Activated CD4-positive, alpha-beta T cell treated with anti-CD3 and anti-CD28 coated beads, Interleukin-2, amount 50 U/mL, for 16 hours (primary cell): ENCODE data around the gene LHFPL2.

Experiments
- DNase-seq: peaks from one replicate; pipeline ENCODE4 v3.0.0-alpha.2; 2020

Gene LHFPL2

DNA sequence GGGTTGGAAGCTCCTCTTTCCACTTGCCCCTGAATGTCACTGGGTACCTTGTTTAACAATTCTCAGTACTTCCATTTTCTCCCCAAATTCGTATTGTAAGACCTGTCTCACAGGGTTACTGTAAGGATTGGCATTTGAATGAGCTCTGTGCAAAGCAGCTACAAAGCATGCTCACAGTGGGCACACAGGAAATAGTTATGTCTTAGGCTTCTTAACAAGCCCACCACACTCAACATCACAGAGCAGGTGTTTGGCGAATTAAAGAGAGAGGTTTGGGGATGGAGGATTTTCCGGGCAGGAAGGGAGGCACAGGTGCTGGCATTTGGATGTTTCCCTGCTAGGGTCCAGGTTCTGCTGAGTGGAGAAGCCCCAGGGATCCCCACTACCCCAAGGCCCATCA lies 17.0 kb upstream of the LHFPL2 start:
- DNase-seq, result no peak

DNA sequence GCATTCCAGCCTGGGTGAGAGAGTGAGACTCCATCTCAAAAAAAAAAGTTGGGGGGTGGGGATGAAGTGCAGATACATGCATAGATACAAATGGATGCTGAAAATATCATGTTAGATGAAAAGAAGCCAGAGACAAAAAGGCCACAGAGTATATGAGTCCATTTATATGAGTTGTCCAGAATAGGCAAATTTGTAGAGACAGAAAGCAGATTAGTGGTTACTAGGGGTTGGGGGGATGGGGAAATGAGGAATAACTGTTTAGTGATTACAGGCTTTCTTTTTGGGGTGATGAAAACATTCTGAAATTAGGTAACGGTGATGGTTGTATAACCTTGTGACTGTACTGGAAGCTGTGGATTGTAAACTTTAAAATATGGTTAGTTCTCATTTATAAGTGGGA lies 13.8 kb upstream of the LHFPL2 start:
- no peak for DNase-seq

DNA sequence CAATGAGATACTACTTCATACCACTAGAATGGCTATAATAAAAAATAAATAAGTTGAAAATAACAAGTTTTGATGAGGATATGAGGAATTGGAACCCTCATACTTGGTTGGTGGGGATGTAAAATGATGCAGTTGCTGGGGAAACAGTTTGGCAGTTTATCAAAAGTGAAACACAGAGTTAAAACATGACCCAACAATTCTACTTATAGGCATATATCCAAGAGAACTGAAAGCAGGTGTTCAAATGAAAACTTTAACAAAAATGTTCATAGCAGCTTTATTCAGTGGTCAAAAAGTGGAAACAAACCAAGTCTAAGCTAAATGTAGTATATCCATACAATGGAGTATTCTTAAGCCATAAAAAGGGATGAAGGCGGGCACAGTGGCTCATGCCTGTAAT lies 13.1 kb upstream of the LHFPL2 start:
- DNase-seq, result no peak

DNA sequence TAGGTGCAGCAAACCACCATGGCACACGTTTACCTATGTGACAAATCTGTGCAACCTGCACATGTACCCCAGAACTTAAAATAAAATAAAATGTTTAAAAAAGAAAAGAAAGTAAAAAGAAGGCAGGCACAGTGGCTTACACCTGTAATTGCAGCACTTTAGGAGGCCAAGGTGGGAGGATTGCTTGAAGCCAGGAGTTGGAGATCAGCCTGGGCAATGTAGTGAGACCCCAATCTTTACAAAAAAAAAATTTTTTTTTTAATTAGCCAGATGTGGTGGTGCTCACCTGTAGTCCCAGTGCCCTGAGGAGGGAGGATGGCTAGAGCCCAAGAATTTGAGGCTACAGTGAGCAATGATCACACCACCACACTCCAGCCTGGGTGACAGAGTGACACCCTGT lies 12.5 kb upstream of the LHFPL2 start:
- DNase-seq, result no peak

DNA sequence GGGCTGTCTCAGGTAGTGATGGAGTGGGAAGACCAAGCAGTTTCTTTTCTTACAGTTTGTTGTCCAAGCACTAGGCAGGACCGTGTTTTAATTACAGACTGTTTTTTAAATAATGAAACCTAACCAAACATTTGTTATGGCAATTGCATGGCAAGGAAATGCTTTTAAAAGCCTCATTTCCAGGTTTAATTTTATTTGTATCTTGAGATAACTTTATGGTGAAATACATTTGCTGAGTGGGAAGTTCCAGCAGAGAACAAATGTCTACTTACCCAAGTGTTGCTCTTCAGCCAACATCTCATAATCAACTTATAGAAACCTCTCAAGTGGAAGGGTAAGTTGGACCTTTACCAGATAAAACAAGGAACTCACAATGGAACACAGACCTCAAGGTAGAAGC lies 11.8 kb upstream of the LHFPL2 start:
- no peak for DNase-seq

DNA sequence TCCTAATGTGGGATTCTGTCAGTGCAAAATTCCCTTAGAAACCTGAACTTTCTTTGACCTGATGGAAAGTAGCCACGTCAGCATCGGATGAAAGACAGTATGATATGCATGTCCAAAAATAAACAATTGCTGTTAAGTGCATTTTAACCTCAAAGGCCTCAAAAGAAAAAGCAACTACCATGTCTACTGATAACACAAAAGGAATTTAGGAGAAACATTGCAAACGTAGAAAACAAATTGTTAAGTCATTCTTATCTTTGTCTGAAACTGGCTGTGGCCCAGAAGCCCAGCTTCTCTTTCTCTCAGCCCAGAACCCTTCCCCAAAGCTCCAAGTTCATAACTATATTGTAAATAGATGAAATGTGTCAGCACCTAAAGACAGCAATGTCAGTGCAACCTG lies 11.1 kb upstream of the LHFPL2 start:
- no peak for DNase-seq

DNA sequence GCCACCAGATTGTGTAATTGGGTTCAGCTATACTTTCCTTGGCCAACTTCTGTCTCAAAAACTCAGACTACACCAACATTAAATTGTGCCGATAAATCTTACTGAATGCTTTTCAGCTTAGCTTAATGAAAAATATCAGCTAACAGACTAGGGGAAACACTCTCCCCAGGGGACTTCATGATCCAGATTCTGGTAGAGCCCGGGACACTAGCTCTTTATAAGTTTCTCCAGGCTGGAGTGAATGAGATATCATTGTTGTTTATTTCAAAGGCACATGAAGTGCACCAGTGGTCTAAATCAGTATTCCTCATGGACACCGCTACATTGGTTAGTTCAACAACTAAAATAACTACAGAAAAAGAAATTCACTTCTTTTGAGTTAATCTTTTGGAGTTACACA lies 10.5 kb upstream of the LHFPL2 start:
- no peak for DNase-seq

DNA sequence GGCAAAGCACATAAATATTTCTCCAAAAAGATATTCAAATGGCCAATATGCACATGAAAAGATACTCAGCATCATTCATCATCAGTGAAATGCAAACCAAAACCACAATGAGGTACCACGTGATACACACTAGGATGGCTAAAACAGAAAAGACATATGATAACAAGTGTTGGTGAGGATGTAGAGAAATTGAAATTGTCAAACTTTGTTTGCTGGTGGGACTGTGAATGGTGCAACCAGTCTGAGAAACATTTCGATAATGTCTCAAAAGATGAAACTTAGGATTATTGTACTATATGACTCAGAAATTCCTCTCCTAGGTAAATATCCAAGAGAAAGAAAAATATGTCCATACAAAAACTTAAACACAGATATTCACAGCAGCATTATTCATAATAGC lies 8.6 kb upstream of the LHFPL2 start:
- DNase-seq, result no peak

DNA sequence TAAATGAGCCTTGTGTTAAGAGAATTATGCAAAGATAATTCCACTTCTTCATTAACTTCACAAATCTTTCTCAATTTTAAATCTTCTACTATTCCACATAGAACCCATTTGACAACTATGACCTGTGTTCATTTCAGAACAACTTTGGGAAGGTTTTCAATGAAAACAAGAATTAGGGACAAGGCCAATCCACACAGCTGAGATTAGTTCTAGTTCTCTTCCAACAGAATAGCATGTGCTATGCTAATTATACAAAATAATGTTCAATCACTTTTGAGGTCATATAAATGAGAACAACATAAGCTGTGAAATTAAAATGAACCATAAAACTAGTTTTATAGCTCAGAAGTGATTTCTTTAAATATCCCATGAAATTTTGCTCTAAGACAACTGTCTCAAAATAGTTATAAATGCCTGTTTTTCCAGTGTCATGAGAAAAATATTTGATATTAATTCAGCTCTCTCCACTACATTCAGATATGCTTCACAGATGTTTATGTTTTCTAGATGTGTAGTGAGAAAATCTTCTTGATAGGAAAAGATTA lies 7.2 kb upstream of the LHFPL2 start:
- no peak for DNase-seq

DNA sequence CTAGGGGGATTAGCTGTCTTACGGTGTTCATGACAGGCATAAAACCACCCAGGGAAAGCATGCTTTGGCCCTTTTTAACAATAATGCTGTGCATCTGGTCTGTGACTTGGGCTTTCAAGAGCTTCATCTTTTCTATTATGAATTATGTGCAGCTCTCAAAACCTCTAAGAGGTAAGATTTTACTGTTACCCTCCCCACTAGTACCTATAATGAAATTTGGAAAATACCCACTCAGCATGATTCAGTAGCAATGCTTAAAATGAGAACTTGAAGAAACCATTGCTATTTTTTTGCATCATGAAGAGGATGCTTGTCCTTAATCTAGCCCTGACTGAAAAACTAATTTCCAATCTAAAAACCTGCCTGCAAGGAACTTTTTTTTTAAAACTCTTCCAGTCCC lies 5.8 kb upstream of the LHFPL2 start:
- no peak for DNase-seq

DNA sequence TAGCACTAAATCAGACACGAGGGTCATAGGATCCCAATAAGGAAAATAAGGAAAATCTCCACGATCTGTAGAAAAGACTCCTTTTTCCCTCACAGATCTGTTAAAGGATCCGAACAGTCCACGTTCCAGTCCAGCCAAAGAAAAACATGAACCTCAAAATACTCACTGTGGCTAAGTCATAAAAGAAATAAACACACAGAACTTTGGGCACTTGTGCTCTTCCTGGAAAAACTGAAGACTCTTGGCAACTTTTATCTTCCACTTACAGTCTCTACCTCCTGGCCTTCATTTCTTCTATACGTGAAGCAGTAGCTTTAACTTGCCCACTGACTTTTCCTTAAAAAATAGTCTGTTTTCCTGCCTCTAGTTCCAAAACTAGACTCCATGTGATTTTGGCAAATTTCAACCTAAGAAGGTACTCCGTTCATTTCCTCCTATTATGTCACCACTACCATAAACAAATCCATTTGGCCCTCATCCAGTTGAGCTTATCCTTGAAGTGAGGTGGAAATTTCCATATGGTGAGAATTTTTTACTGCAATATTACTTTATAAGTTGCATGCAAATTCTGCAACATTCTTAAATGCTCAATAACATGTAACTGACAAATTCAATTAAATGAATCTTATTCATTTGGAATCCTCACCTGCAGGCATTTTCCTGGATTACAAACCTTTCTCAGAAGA lies 5.3 kb upstream of the LHFPL2 start:
- no peak for DNase-seq

DNA sequence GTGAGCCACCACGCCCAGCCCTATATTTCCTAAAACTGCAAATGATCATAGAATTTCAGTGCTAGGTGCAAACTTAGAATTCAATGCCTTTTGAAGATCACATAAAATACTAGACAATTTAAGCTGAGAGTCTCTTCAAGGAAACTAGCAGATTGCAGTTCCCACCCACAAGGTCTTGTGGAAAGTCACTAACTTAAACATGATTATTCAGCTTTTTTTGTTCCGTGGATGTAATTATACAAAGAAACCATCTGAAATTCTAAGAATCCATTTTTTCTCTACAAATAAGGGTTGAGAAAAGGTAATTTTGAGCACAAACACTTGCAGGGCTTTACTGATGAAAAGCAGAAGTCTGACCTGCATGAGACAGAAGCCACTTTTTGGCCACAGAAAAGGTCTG lies 4.5 kb upstream of the LHFPL2 start:
- DNase-seq, result no peak

DNA sequence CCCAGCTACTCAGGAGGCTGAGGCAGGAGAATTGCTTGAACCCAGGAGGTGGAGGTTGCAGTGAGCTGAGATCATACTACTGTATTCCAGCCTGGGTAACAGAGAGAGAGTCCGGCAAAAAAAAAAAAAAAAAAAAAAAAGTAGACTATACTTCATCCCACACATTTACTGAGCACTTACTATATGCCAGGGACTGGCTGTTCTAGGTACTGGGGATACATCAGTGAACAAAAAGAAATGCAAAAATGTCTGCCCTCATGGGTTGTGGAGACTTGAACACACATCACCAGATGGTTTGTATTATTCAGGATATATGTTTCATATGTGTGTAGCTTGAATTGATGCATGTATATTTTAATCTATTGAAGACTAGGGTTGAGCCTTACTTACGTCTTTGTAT lies 2.9 kb upstream of the LHFPL2 start:
- DNase-seq, result no peak

DNA sequence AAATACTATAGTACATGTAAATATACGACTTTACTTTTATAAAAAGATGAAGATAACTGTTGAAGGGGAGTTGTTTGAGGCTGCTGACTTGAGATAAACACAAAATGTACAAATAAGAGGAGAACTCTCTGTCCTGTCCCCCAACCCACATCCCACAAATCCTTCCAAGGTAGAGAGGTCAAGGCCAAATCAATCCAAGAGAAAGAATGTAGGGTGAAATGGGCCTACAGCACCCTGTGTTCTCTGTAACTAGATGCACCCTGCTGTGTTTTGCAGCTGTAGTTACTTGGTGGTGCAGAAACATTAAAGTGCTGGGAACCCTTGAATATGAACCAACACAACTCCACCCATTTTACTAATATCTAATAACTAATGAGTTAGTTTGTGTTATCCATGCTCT lies 2.0 kb upstream of the LHFPL2 start:
- DNase-seq, result no peak

DNA sequence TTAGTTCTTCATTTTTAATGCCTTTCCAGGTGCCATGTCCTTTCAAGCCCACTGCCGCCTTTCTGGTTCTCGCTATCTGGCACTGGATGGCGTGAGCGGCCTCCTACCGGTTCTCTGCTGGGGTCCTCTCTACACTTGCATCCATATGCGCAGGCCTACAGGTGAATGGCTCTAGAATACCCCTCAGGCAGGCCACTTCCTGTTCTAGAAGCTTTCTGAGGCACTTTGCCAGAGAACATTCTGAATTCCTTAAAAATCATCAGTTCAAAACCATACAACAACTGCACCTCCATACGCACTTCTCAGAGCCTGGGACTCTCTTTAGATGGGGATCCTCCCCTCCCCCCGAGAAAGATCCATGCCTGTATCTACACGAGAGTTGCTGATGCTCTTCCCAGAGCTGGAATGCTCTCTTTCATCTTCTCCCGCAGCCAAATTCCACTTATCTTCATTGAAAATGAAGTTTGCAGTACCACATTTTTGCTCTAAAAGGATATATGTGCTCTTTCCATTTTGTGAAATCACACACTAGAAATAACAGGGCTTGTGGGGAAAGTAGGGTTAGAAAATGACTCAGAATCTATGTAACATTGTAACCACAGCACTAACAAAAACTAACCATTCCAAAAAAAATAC lies 1.4 kb upstream of the LHFPL2 start:
- DNase-seq, result no peak

DNA sequence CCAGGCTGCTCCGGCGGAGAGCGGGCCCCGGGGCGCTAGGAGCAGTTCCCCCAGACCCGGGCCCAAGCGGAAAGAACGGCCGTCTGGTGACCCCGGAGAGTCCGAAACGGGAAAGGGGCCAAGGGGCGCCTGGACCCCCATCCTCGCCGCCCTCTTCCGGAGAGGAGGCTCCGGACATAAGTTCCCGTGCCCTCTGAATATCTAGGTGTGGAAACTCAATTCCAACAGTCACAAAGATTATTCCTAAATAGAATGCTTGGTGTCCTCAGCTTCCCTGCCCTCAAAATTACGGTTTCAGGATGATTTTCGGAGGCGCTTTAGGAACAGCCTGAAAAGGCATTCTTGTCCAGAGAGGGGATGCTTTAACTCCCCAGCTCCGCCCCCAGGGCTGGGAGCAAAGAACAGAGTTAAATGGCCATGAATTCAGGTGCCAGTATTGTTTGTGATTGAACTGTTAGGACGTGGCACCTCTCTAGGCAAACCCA lies 681 bp upstream of the LHFPL2 start:
- DNase-seq, result no peak

DNA sequence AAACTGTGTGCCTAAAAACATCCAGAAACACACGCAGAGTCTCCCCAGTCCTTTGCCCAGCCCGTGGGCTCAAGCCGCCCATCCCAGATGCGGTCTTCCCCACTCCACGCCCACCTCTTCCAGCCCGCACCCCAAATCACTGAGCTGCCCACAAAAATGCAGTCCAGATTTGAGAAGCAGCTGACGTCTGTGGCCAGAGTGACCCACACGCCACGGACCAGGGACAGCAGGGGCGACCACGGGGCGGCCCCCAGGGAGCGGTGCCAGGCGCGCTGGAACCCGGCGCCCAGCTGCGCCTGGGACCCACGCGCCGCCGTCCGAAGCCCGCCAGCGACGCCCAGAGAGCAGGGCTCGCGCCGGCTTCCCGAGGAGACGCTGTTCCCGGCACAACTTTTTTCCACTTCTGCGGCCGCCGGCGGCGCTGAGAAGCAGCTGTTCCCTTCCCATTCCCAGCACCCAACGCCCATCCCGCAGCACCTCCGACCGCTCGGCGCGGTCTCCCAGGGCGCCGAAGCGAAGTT lies 674 bp downstream of the LHFPL2 start:
- DNase-seq, result no peak

DNA sequence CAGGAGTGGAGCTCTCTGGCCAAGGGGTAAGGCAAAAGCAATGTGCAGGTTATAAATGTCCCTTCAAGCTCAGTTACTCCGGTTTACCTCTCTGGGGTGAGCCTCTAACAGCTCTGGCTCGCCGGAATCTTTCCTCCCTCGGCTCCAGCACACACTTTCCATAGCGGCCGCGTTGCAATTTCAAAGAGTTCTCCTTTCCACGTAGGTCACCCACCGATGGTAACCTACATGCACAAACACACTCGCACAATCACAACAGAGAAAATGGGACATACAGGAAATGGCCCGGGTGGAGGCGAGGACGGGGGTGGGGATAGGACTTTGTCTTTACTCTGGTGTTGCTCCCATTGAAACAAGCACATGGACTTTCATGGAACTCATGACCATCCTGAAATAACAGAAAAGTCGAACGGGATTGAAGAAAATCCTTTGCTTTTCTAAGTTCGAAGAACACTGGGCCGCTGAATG lies 1.2 kb downstream of the LHFPL2 start:
- no peak for DNase-seq

DNA sequence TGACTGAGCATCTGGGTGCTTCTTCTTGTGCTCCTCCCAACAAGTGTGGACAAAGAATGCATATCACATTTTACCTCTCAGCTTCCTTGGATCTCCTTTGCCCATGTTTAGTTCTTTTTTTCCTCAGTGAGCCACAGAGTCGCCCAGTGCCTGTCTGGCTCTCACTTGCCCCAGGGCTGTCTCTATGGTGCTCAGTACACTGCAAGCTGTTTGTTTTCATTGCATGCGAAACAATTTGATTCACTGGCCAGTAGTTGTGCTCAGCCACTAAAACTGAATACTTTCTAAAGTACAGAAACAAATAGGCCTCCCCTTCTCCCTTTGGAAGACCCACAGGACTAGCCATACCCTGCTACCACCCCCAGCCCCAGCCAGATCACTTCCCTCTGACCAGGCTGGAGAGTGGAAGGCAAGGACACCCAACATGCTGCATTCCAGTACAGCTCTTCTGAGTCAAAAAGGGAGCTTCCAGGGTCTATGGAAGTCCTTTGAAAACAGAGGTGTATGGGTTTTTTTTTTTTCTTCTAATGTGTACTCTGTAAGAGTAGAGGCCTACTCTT lies 3.8 kb downstream of the LHFPL2 start:
- no peak for DNase-seq

DNA sequence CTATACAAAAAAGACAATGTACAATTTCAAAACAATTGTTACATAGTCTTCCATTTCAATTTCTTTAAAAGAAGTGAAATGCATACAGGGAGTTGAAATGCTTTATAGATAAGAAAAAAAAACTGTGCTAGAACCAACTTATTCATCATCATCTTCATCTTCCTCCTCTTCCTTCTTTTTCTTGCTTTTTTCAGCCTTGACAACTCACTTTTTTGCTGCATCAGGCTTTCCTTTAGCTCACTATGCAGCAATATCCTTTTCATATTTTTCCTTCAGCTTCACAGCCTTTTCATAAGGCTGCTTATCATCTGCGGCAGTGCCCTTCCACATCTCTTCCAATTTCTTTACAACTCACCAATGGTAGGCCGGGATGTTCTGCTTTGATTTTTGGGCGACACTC lies 4.4 kb downstream of the LHFPL2 start:
- no peak for DNase-seq

DNA sequence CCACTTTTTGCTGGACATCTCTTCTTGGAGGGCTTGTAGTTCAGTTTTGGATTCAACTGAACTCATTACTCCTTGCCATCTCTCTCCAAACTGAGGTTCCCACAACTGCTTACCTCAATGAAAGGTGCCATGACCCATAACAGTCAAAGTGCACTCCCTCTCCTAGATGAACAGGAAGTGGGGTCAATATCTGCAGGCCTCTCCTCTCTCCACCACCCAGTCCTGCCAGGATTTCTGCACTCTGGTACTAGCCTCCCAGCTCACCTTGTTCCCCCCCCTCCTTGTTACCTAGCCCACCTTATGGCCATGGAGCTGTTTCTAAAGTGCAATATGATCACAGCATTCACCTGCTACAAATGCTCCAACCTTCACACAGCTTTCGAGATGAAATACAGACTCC lies 5.9 kb downstream of the LHFPL2 start:
- DNase-seq, result no peak

DNA sequence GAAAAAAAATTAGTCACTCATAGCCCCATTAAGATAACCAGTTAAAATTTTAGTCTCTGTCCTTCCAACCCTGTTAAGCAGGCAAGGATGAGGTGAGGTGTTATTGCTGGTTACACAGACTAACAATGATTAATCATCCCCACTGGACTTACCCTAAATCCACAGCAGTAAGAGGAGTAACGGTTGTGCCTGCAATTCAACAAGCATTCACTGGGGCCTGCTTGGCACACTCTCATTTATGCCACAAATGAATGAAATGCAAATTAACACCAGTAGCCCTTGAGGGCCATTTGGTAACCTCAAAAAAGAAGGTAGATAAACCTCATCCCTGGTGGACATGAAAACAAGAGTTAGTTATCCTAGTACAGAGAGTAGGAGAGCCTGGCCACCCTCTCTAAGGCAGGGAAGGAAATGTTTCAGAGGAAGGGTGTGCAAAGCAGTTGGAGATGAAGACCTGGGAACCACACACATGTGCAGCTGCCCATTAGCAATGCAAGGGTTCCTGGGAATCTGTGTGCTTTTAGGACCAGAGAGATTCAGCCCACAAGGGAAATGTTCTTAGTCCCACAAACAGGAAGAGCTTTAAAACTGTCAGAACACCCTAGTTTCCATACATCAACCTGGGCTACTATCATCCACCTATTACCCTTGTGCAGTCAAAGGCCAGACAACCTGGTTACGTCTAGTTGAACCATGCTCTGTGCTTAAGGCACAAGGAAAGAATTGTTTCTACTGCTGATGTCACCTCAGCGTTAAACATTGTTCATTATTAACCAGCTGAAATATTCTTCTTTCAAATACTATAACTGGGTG lies 7.7 kb downstream of the LHFPL2 start:
- no peak for DNase-seq

DNA sequence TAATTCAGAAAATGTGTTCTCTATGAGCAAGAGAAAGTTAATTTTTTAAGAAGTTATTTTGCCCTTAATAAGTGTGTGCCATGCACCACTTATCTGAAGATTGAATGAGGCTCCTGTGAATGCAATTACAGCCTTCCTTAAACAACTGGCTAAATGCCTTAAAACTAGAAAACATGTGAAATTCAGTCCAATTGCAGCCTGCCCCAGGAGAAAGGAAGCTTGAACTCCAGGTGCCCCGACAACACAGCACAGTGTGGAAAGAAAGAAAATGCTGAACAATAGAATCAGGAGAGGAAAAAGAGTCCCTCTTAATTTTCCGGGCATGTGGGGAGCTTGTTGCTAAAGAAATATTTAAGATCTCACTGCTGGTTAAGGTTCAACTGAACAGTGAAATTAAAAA lies 8.8 kb downstream of the LHFPL2 start:
- no peak for DNase-seq
